ENCODE results near the gene COL27A1. TPM values are rescaled to one million over a fixed set of nuclear protein-coding genes. Genes with fewer than 3 reads are reported as not detected.

The COL27A1 gene
- total RNA-seq, 2 experiments from 2014 or later, result 8.4 to 9.7 TPM

DNA sequence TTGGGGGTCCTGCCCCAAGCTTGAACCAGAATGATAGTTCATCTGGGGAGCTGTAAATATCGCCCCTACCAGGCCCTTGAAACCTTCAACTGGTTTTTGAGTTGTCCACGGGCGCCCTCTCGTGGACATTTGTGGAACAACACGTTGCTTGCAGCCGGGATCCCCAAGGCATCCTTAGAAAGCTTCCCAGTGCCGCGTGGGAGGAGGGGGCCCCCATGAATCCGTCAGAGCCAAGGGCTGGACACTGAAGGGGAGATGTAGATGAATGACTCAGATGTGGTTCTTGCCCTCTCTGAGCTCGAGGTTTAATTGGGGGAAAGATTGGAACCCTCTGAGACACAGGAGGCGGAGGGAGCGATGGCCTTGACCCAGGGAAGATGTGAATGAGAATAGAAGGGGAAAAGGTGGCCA, 135.7 kb downstream of the COL27A1 start:
- intact Hi-C loops (cut with micrococcal nuclease), result loop anchor here (5.0 kb wide), 3 partner anchors 134 to 209 kb away; partner anchors contain the start of gene COL27A1
- Mint-ChIP-seq H3K36me3 (ENCODE audit: low read depth) (peaks cover 7% of the 10 kb centered on the region), H3K27me3 (peaks cover 2% of the 10 kb centered on the region), H3K9me3 (peaks cover 14% of the 10 kb centered on the region), H3K4me1 (ENCODE audit: low read depth) (no peaks in the 10 kb centered on the region), H3K4me3 (no peak overlapping the region), H3K27ac (no peak overlapping the region)
- ATAC-seq (peak; percentile 79), DNase-seq (peak; percentile 83)
- POLR2A ChIA-PET, result interaction anchor here (0.7 to 1.6 kb wide), 3 partner anchors 97 to 184 kb away, joined by 3 to 5 read pairs (median 3); partner anchors contain the start of gene AKNA
- TF ChIP-seq, protein P1, sequence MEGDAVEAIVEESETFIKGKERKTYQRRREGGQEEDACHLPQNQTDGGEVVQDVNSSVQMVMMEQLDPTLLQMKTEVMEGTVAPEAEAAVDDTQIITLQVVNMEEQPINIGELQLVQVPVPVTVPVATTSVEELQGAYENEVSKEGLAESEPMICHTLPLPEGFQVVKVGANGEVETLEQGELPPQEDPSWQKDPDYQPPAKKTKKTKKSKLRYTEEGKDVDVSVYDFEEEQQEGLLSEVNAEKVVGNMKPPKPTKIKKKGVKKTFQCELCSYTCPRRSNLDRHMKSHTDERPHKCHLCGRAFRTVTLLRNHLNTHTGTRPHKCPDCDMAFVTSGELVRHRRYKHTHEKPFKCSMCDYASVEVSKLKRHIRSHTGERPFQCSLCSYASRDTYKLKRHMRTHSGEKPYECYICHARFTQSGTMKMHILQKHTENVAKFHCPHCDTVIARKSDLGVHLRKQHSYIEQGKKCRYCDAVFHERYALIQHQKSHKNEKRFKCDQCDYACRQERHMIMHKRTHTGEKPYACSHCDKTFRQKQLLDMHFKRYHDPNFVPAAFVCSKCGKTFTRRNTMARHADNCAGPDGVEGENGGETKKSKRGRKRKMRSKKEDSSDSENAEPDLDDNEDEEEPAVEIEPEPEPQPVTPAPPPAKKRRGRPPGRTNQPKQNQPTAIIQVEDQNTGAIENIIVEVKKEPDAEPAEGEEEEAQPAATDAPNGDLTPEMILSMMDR (IDR thresholded peaks at IDR 0.05), result peak; percentile 93
- CTCF ChIA-PET, result interaction anchor here (0.6 to 5.1 kb wide), 58 partner anchors 9 to 592 kb away, joined by 3 to 71 read pairs (median 5); partner anchors contain the start of genes AKNA, COL27A1 and KIF12

DNA sequence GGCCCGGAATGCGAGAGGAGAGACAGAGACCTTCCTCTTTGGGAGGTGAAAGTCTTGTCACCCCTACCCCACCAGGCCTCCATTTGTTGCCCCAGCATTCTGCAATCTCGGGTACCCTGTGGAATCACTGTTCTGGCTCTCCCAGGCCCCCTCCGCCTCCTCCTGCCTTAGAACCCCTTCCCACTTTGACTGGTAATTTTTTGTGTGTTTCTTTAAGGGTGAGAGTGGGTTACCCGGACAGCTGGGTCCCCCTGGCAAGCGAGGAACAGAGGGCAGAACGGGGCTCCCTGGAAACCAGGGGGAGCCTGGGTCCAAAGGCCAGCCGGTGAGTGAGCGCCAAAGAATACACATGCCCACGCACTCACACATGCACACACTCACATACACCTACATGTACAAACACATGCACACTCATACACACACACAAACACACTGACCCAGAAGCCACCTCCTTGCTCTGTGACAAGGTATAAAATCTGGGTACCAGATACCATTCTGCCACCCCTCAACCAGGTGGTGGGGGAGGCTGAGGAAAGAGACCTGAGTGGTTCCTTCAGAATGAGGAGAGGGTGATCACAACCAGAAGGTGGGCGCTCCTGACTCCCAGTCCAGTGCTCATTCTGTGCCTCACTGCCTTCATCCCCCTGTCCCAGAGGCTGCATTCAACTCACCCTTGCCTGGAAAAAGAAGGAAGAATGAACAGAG, 136.7 kb downstream of the COL27A1 start:
- H3K27ac Mint-ChIP-seq, result no peak overlapping the region
- H3K27me3 Mint-ChIP-seq, result peaks cover 2% of the 10 kb centered on the region
- ATAC-seq (no peak), DNase-seq (no peak)
- CTCF ChIA-PET, result interaction anchor here (1.0 to 5.1 kb wide), 28 partner anchors 8 to 361 kb away, joined by 3 to 71 read pairs (median 7); partner anchors contain the start of genes COL27A1 and KIF12
- TF ChIP-seq, protein P1 (IDR thresholded peaks at IDR 0.05), result no peak
- POLR2A ChIA-PET, result interaction anchor here (0.6 to 1.6 kb wide), 2 partner anchors 185 to 331 kb away, joined by 3 read pairs; no protein-coding TSS in a partner anchor
- H3K4me1 Mint-ChIP-seq (ENCODE audit: low read depth), result no peaks in the 10 kb centered on the region
- intact Hi-C loops (cut with micrococcal nuclease), result loop anchor here (5.0 kb wide), 3 partner anchors 135 to 210 kb away; partner anchors contain the start of gene COL27A1
- peaks cover 7% of the 10 kb centered on the region for H3K36me3 Mint-ChIP-seq (ENCODE audit: low read depth)
- peaks cover 16% of the 10 kb centered on the region for H3K9me3 Mint-ChIP-seq
- no peak overlapping the region for H3K4me3 Mint-ChIP-seq

DNA sequence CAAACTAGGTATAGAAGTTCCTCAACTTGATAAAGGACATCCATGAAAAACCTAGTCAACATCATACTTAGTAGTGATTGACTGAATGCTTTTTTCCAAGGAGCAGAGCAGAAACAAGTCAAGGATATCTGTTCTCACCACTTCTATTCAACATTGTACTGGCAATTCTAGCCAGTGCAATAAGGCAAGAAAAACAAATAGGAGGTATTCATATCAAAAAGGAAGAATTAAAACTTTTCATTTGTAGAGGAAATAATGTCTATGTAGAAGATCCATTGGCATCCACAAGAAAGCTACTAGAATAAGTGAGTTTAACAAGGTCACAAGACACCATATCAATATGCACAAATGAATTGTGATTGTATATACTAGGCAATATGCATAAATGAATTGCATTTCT, 139.3 kb downstream of the COL27A1 start:
- ATAC-seq (no peak), DNase-seq (no peak)
- Mint-ChIP-seq H3K27ac (no peak overlapping the region), H3K27me3 (peaks cover 2% of the 10 kb centered on the region), H3K4me1 (ENCODE audit: low read depth) (no peaks in the 10 kb centered on the region), H3K36me3 (ENCODE audit: low read depth) (peaks cover 7% of the 10 kb centered on the region), H3K4me3 (no peak overlapping the region), H3K9me3 (peaks cover 16% of the 10 kb centered on the region)
- intact Hi-C loops (cut with micrococcal nuclease), result loop anchor here (5.0 kb wide), 3 partner anchors 137 to 212 kb away; partner anchors contain the start of gene COL27A1
- TF ChIP-seq, protein P1 (IDR thresholded peaks at IDR 0.05), result no peak
- CTCF ChIA-PET, result interaction anchor here (3.0 kb wide), 1 partner anchor 187 kb away, joined by 10 read pairs; no protein-coding TSS in a partner anchor
- POLR2A ChIA-PET, result no interaction called here

DNA sequence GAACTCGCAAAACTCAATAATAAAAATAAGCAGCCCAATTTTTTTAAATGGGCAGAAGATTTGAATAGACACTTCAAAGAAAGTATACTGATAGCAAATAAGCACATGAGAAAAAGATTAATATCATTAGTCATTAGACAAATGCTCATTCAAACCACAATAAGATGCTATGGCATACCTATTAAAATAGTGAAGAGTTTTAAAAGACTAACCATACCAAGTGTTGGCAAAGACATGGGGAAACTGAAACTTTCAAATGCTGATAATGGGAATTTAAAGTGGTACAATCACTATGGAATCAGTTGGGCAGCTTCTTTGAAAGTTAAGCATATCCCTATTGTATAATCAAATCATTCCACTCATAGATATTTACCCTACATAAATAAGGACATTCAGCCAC, 141.0 kb downstream of the COL27A1 start:
- intact Hi-C loops (cut with micrococcal nuclease), result no loop called here
- CTCF ChIA-PET, result interaction anchor here (0.9 to 1.0 kb wide), 2 partner anchors 49 to 188 kb away, joined by 3 read pairs; no protein-coding TSS in a partner anchor
- TF ChIP-seq, protein P1 (IDR thresholded peaks at IDR 0.05), result no peak
- Mint-ChIP-seq H3K9me3 (peaks cover 16% of the 10 kb centered on the region), H3K4me3 (no peak overlapping the region), H3K4me1 (ENCODE audit: low read depth) (no peaks in the 10 kb centered on the region), H3K36me3 (ENCODE audit: low read depth) (peaks cover 7% of the 10 kb centered on the region), H3K27ac (no peak overlapping the region), H3K27me3 (no peaks in the 10 kb centered on the region)
- POLR2A ChIA-PET, result no interaction called here
- ATAC-seq, result no peak
- DNase-seq, result no peak
